Measurements from ENCODE around the gene DNAJB12. TPM values are rescaled to one million over a fixed set of nuclear protein-coding genes. Genes with fewer than 3 reads are reported as not detected.
"Not testable (repeated sequence)": the region's sequence is repeated elsewhere in the genome, so short reads cannot be mapped to it uniquely, and the experiment has no call there.

Gene DNAJB12
- total RNA-seq, 1 experiment from 2014 or later: 68.1 TPM

DNA sequence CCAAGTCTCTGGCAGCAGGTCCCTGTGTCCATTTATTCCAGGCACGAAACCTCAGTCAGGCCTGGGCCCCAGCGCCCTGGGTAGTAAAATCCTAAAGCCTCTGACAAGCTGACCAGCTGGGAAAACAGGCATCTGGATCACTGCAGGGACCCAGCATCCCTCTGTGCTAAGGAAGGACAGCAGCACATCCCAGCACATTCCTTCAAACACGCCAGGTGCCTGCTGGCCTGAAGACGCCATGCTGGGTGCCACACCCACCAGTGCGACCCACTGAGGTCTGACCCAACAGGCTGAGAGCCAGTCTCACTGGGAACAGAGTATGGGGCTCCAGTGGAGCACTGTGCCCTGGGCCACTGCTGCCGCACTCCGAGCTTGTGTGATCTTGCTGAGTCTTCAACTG lies 6.4 kb downstream of the DNAJB12 start:
- ChIA-PET POLR2A (interaction anchor here (0.8 kb wide), 1 partner anchor 153 kb away, joined by 3 read pairs; no protein-coding TSS in a partner anchor), CTCF (interaction anchor here (1.7 to 2.9 kb wide), 2 partner anchors 10 to 125 kb away, joined by 6 to 16 read pairs; no protein-coding TSS in a partner anchor)
- Mint-ChIP-seq H3K27ac (ENCODE audit: low read depth, unreplicated experiment) (no peak overlapping the region), H3K9me3 (ENCODE audit: unreplicated experiment) (no peaks in the 10 kb centered on the region), H3K27me3 (ENCODE audit: insufficient read depth, unreplicated experiment) (no peaks in the 10 kb centered on the region), H3K4me1 (ENCODE audit: insufficient read depth, unreplicated experiment) (peaks cover 23% of the 10 kb centered on the region), H3K36me3 (ENCODE audit: insufficient read depth, unreplicated experiment) (peaks cover 37% of the 10 kb centered on the region), H3K4me3 (ENCODE audit: unreplicated experiment) (no peak overlapping the region)
- DNase-seq (ENCODE audit: unreplicated experiment): no peak
- BruUV-seq (replicated peaks): no TSS peak
- intact Hi-C loops (cut with micrococcal nuclease): no loop called here
- TF ChIP-seq, protein P1, sequence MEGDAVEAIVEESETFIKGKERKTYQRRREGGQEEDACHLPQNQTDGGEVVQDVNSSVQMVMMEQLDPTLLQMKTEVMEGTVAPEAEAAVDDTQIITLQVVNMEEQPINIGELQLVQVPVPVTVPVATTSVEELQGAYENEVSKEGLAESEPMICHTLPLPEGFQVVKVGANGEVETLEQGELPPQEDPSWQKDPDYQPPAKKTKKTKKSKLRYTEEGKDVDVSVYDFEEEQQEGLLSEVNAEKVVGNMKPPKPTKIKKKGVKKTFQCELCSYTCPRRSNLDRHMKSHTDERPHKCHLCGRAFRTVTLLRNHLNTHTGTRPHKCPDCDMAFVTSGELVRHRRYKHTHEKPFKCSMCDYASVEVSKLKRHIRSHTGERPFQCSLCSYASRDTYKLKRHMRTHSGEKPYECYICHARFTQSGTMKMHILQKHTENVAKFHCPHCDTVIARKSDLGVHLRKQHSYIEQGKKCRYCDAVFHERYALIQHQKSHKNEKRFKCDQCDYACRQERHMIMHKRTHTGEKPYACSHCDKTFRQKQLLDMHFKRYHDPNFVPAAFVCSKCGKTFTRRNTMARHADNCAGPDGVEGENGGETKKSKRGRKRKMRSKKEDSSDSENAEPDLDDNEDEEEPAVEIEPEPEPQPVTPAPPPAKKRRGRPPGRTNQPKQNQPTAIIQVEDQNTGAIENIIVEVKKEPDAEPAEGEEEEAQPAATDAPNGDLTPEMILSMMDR (IDR thresholded peaks at IDR 0.05; ENCODE audit: unreplicated experiment): no peak

DNA sequence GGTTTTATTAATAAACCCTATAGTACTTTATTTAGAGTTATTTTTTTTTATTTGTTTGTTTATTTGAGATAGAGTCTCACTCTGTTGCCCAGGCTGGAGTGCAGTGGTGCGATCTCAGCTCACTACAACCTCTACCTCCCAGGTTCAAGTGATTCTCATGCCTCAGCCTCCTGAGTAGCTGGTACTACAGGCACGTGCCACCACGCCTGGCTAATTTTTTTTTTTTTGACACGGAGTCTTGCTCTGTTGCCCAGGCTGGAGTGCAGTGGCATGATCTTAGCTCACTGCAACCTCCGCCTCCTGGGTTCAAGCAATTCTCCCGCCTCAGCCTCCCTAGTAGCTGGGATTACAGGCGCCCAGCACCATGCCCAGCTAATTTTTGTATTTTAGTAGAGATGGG lies 8.6 kb downstream of the DNAJB12 start:
- H3K27me3 Mint-ChIP-seq (ENCODE audit: insufficient read depth, unreplicated experiment); H3K27ac Mint-ChIP-seq (ENCODE audit: low read depth, unreplicated experiment); H3K4me3 Mint-ChIP-seq (ENCODE audit: unreplicated experiment); H3K4me1 Mint-ChIP-seq (ENCODE audit: insufficient read depth, unreplicated experiment); DNase-seq (ENCODE audit: unreplicated experiment); intact Hi-C loops (cut with micrococcal nuclease); H3K9me3 Mint-ChIP-seq (ENCODE audit: unreplicated experiment); BruUV-seq (replicated peaks): not testable (repeated sequence)
- POLR2A ChIA-PET: interaction anchor here (0.7 kb wide), 1 partner anchor 1083 kb away, joined by 5 read pairs; no protein-coding TSS in a partner anchor
- CTCF ChIA-PET: interaction anchor here (0.6 kb wide), 1 partner anchor 348 kb away, joined by 3 read pairs; no protein-coding TSS in a partner anchor
- H3K36me3 Mint-ChIP-seq (ENCODE audit: insufficient read depth, unreplicated experiment): peaks cover 43% of the 10 kb centered on the region

DNA sequence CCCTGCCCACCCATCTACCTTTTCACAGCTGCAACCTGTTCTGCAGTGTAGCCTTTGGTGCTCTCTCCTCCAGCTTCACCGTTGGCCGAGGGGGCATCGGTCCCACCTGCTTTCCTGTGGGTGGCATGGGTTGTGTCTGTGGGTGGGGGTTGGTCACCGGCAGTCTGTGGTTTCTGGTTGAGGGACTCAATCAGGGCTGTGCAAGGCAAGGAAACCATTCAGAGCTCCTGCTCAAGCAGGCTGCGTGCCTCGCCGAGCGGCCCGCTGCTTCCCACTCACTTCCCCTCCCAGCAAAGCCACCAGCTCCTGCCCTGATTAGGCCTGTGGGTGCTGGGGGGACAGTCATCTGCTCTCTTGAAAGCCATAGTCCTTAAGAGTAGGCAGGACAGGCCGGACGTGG lies 9.8 kb downstream of the DNAJB12 start:
- intact Hi-C loops (cut with micrococcal nuclease): no loop called here
- Mint-ChIP-seq H3K4me3 (ENCODE audit: unreplicated experiment) (no peak overlapping the region), H3K36me3 (ENCODE audit: insufficient read depth, unreplicated experiment) (peaks cover 43% of the 10 kb centered on the region), H3K9me3 (ENCODE audit: unreplicated experiment) (no peaks in the 10 kb centered on the region), H3K27me3 (ENCODE audit: insufficient read depth, unreplicated experiment) (no peaks in the 10 kb centered on the region), H3K27ac (ENCODE audit: low read depth, unreplicated experiment) (no peak overlapping the region), H3K4me1 (ENCODE audit: insufficient read depth, unreplicated experiment) (peaks cover 11% of the 10 kb centered on the region)
- no TSS peak for BruUV-seq (replicated peaks)
- POLR2A ChIA-PET: interaction anchor here (0.7 to 1.5 kb wide), 2 partner anchors 9 to 130 kb away, joined by 3 to 4 read pairs; no protein-coding TSS in a partner anchor
- CTCF ChIA-PET: interaction anchor here (1.0 kb wide), 1 partner anchor 9 kb away, joined by 3 read pairs; no protein-coding TSS in a partner anchor
- TF ChIP-seq, protein P1 (IDR thresholded peaks at IDR 0.05; ENCODE audit: unreplicated experiment): no peak
- no peak for DNase-seq (ENCODE audit: unreplicated experiment)

DNA sequence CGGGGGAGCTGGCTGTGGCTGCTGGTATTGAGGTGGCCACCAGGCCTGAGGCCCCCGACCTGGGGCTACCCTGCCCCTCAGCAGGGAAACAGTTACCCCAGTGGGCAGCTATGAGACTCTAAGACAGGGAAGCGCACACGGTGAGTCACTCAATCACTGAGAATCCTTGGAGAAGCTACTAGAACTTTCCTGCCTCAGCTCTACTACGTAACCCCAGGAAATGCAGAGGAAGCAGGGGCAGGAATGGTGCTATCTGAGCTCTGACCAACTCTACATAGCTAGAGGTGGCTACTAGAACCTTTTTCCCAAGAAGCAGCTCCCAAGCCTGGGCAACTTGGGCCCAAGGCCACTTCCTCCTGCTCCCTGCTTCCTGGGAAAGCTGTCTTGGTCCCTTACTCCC lies 11.8 kb downstream of the DNAJB12 start:
- ChIA-PET POLR2A (interaction anchor here (0.7 to 1.7 kb wide), 3 partner anchors 11 to 69 kb away, joined by 3 to 5 read pairs (median 4); partner anchors contain the start of gene DDIT4), CTCF (interaction anchor here (0.6 to 3.3 kb wide), 10 partner anchors 21 to 446 kb away, joined by 3 to 14 read pairs (median 4); no protein-coding TSS in a partner anchor)
- Mint-ChIP-seq H3K36me3 (ENCODE audit: insufficient read depth, unreplicated experiment) (peaks cover 52% of the 10 kb centered on the region), H3K4me1 (ENCODE audit: insufficient read depth, unreplicated experiment) (peaks cover 5% of the 10 kb centered on the region), H3K27me3 (ENCODE audit: insufficient read depth, unreplicated experiment) (no peaks in the 10 kb centered on the region), H3K9me3 (ENCODE audit: unreplicated experiment) (no peaks in the 10 kb centered on the region), H3K4me3 (ENCODE audit: unreplicated experiment) (no peak overlapping the region), H3K27ac (ENCODE audit: low read depth, unreplicated experiment) (no peak overlapping the region)
- DNase-seq (ENCODE audit: unreplicated experiment): no peak
- intact Hi-C loops (cut with micrococcal nuclease): no loop called here
- TF ChIP-seq, protein P1 (IDR thresholded peaks at IDR 0.05; ENCODE audit: unreplicated experiment): no peak
- no TSS peak for BruUV-seq (replicated peaks)

Data from MCF 10A (cell line).